ENCODE measurements around the gene RPSA. TPM values are rescaled to one million over a fixed set of nuclear protein-coding genes. Genes with fewer than 3 reads are reported as not detected.

Gene RPSA
- total and polyA plus RNA-seq, 9 of the 15 experiments (the other 6 are each of a cell fraction or from before 2014, with no cell fraction given): 2,290 to 4,272 (median 2,730) TPM

GRCh38 chr3:39383045-39383880 is 23.3 kb upstream of the RPSA start, which contains the start of gene SLC25A38 (continued):
- TF ChIP-seq AFF4 (CRISPR knock-in tag; IDR thresholded peaks at IDR 0.05) (peak; percentile 79; the same call in 1 of the 2 replicates), ZNF134 (CRISPR knock-in tag; conservative IDR thresholded peaks at IDR 0.05) (no peak), CEBPZ (IDR thresholded peaks at IDR 0.05; ENCODE audit: borderline replicate concordance, low read depth, low read length) (no peak), ETV5 (CRISPR knock-in tag; IDR thresholded peaks at IDR 0.05; ENCODE audit: low read depth) (peak; percentile 48; the same call in 1 of the 2 replicates), ZNF311 (CRISPR knock-in tag; IDR thresholded peaks at IDR 0.05) (no peak), NR2C1 (IDR thresholded peaks at IDR 0.05) (peak; percentile 97), NR2C1 (tag; IDR thresholded peaks at IDR 0.05) (peak; percentile 97), ZNF146 (CRISPR knock-in tag; IDR thresholded peaks at IDR 0.05; ENCODE audit: unreplicated experiment) (no peak), TRIM24 (IDR thresholded peaks at IDR 0.05) (0 out of 4 replicates have a peak, but pooled peaks of 1 of the 2 experiments have one; percentile 15), CBX2 (IDR thresholded peaks at IDR 0.05; ENCODE audit: insufficient read depth, low read length, poor library complexity, severe bottlenecking) (no peak), MCM7 (IDR thresholded peaks at IDR 0.05) (no peak), KLF6 (CRISPR knock-in tag; IDR thresholded peaks at IDR 0.05; ENCODE audit: borderline replicate concordance) (peak; percentile 55; the same call in 1 of the 2 replicates), CHAMP1 (IDR thresholded peaks at IDR 0.05) (no peak; the same call in 1 of the 2 replicates), ZNF324 (CRISPR knock-in tag; IDR thresholded peaks at IDR 0.05) (no peak), SAFB (IDR thresholded peaks at IDR 0.05; ENCODE audit: borderline replicate concordance, low read depth, low read length) (no peak), LARP7 (IDR thresholded peaks at IDR 0.05) (no peak)
